Prostate gland (tissue), 2 donors: ENCODE results near the gene RIMOC1. TPM values are rescaled to one million over a fixed set of nuclear protein-coding genes. Genes with fewer than 3 reads are reported as not detected.
A peak's percentile ranks its signal among the peaks of the same experiment; 100 is the strongest.

Experiments used
- DNase-seq: peaks from one replicate; pipeline ENCODE4 v3.0.0-alpha.2; 2019; ENCODE audit warnings: low spot score
- H3K27ac ChIP-seq, 2 donors: fragments of 200-600 bp; sonication (generic); 2 replicates each; pipeline ENCODE4 v1.5.1; 2017 to 2019
- H3K27me3 ChIP-seq: fragments of 200-600 bp; sonication (generic); replicated peaks from 2 replicates; pipeline ENCODE4 v1.5.1; 2019; ENCODE audit not compliant: insufficient read depth
- H3K36me3 ChIP-seq, 2 donors: fragments of 200-600 bp; sonication (generic); 1 replicate in 1 of 2; 2 replicates in 1 of 2; pipeline versions ENCODE4 v1.5.1 to v1.8.1; 2017 to 2019
- H3K4me1 ChIP-seq: fragments of 200-600 bp; sonication (generic); replicated peaks from 2 replicates; pipeline ENCODE4 v1.5.1; 2019
- H3K4me3 ChIP-seq, 2 donors: fragments of 200-600 bp; sonication (generic); 2 replicates each; pipeline ENCODE4 v1.5.1; 2017 to 2019
- H3K9me3 ChIP-seq: fragments of 200-600 bp; sonication (generic); 2 replicates; pipeline ENCODE4 v1.5.1; 2017
- CTCF ChIP-seq, 4 experiments: fragments of 200-600 bp in 2 of 4; fragments of 450-650 bp in 2 of 4; sonication (generic) in 2 of 4; IDR thresholded peaks; 1 replicate in 3 of 4; 2 replicates in 1 of 4; pipeline ENCODE4 v1.5.1; 2016 to 2019; ENCODE audit warnings: antibody characterized with exemption in 4 of 4, mild to moderate bottlenecking in 2 of 4, moderate library complexity in 2 of 4
- POLR2A ChIP-seq: fragments of 450-650 bp; IDR thresholded peaks from one replicate; pipeline ENCODE4 v1.6.1; 2016; ENCODE audit warnings: antibody characterized with exemption, mild to moderate bottlenecking
- POLR2AphosphoS5 ChIP-seq: sonication (generic); formaldehyde crosslinking; IDR thresholded peaks from one replicate; pipeline ENCODE4 v1.6.1; 2017; ENCODE audit warnings: antibody characterized with exemption
- WGBS: methylation state at CpG from one replicate; pipeline ENCODE4 v1.1.5; 2018; 5-methylcytosine and 5-hydroxymethylcytosine counted together
- intact Hi-C: fragments of 100-400 bp; cut with DNase I; formaldehyde crosslinking; loops from one replicate; pipeline ENCODE4 v1.14.2; 2022
- total RNA-seq, 2 donors: library from RNA; depleted of rRNA; stranded (reverse); fragments of >200 nt; gene quantifications; one replicate each; pipeline ENCODE4 v1.1.0, GENCODE V29; 2016

The RIMOC1 gene
- total RNA-seq, 2 donors from 2014 or later: 18.1 to 20.5 TPM

GRCh38 chr5:41891066-41891707 is 13.0 kb upstream of the RIMOC1 start:
- no peak for DNase-seq
- Histone ChIP-seq H3K27me3 (no peaks in the 10 kb centered on the region), H3K4me3 (no peak overlapping the region), H3K9me3 (no peaks in the 10 kb centered on the region), H3K27ac (no peak overlapping the region), H3K4me1 (no peaks in the 10 kb centered on the region), H3K36me3 (no peaks in the 10 kb centered on the region)
- TF ChIP-seq CTCF (IDR thresholded peaks at IDR 0.05): no peak
- no peak for TF ChIP-seq POLR2A
- no peak for TF ChIP-seq POLR2AphosphoS5
- intact Hi-C loops: no loop called here
- 56% methylated on average over 2 of the region's 2 CpGs for WGBS

GRCh38 chr5:41892031-41892430 is 12.1 kb upstream of the RIMOC1 start:
- no peaks in the 10 kb centered on the region for H3K36me3 ChIP-seq
- no peak for TF ChIP-seq POLR2AphosphoS5
- intact Hi-C loops: no loop called here
- H3K27ac ChIP-seq: no peak overlapping the region
- H3K4me3 ChIP-seq: no peak overlapping the region
- H3K4me1 ChIP-seq: no peaks in the 10 kb centered on the region
- no peak for DNase-seq
- no peaks in the 10 kb centered on the region for H3K9me3 ChIP-seq
- H3K27me3 ChIP-seq: no peaks in the 10 kb centered on the region

GRCh38 chr5:41893074-41893851 is 10.9 kb upstream of the RIMOC1 start:
- DNase-seq: no peak
- TF ChIP-seq POLR2AphosphoS5: no peak
- Histone ChIP-seq H3K27me3 (no peaks in the 10 kb centered on the region), H3K9me3 (no peaks in the 10 kb centered on the region), H3K36me3 (no peaks in the 10 kb centered on the region), H3K4me1 (no peaks in the 10 kb centered on the region), H3K4me3 (no peak overlapping the region), H3K27ac (no peak overlapping the region)
- 81% methylated on average over 3 of the region's 3 CpGs for WGBS
- intact Hi-C loops: no loop called here

- intact Hi-C loops: no loop called here
- TF ChIP-seq CTCF (IDR thresholded peaks at IDR 0.05) (no peak), POLR2AphosphoS5 (no peak)
- WGBS: 48% methylated on average over 2 of the region's 2 CpGs
- no peak overlapping the region for H3K4me3 ChIP-seq
- no peaks in the 10 kb centered on the region for H3K36me3 ChIP-seq
- no peak overlapping the region for H3K27ac ChIP-seq
- no peak for DNase-seq
- H3K27me3 ChIP-seq: no peaks in the 10 kb centered on the region
- no peaks in the 10 kb centered on the region for H3K9me3 ChIP-seq
- H3K4me1 ChIP-seq: no peaks in the 10 kb centered on the region
Measured at GRCh38 chr5:41896230-41896629, 7.9 kb upstream of the RIMOC1 start.

GRCh38 chr5:41903382-41903891 is 707 bp upstream of the RIMOC1 start:
- intact Hi-C loops: no loop called here
- peak overlapping the region; percentile 90 for H3K27ac ChIP-seq
- TF ChIP-seq POLR2AphosphoS5: no peak
- H3K4me1 ChIP-seq: peaks cover 2% of the 10 kb centered on the region
- H3K27me3 ChIP-seq: no peaks in the 10 kb centered on the region
- peak overlapping the region; percentile 43 to 57 for H3K4me3 ChIP-seq
- WGBS: 37% methylated on average over 8 of the region's 8 CpGs
- H3K9me3 ChIP-seq: no peaks in the 10 kb centered on the region
- H3K36me3 ChIP-seq: no peaks in the 10 kb centered on the region
- no peak for DNase-seq

- Histone ChIP-seq H3K36me3 (no peaks in the 10 kb centered on the region), H3K9me3 (no peaks in the 10 kb centered on the region), H3K27ac (no peak overlapping the region), H3K4me3 (no peak overlapping the region), H3K27me3 (no peaks in the 10 kb centered on the region), H3K4me1 (peaks cover 2% of the 10 kb centered on the region)
- intact Hi-C loops: no loop called here
- no peak for DNase-seq
- WGBS: 84% methylated on average over 2 of the region's 2 CpGs
- TF ChIP-seq POLR2A (no peak), POLR2AphosphoS5 (no peak), CTCF (IDR thresholded peaks at IDR 0.05) (no peak)
Measured at GRCh38 chr5:41906151-41906550, 2.0 kb downstream of the RIMOC1 start.
